ENCODE results near the gene B4GALT6. TPM values are rescaled to one million over a fixed set of nuclear protein-coding genes. Genes with fewer than 3 reads are reported as not detected.

Gene B4GALT6
- total RNA-seq, 1 experiment from 2014 or later = 22.0 TPM

DNA sequence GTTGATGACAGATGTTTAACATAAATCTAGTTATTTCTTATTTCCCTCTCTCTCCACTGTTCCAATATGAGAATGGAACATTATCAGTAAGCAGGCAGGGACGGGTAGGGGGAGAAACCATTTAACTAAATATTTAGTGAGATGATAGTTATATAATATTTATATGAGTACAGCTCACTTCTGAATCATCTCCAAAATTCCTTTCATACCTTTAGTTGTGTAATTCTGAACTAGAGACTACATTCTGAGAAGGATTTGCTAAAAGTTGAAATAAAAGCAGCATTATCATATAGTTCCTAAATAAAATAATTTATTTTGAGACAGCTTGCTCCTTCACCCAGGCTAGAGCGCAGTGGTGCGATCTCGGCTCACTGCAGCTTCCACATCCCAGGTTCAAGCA, 41.4 kb downstream of the B4GALT6 start:
- Mint-ChIP-seq H3K4me3 (ENCODE audit: low read depth, unreplicated experiment) (no peak overlapping the region), H3K36me3 (ENCODE audit: insufficient read depth, unreplicated experiment) (no peaks in the 10 kb centered on the region), H3K27me3 (ENCODE audit: unreplicated experiment) (no peaks in the 10 kb centered on the region), H3K27ac (ENCODE audit: unreplicated experiment) (no peak overlapping the region), H3K4me1 (ENCODE audit: low read depth, unreplicated experiment) (no peaks in the 10 kb centered on the region), H3K9me3 (ENCODE audit: low read depth, unreplicated experiment) (no peaks in the 10 kb centered on the region)
- DNase-seq = no peak
- intact Hi-C loops (cut with micrococcal nuclease; ENCODE audit: unreplicated experiment) = no loop called here
- no peak for TF ChIP-seq CTCF (IDR thresholded peaks at IDR 0.05; ENCODE audit: unreplicated experiment)
- no TSS peak for BruUV-seq (replicated peaks)
- CTCF ChIA-PET = no interaction called here

DNA sequence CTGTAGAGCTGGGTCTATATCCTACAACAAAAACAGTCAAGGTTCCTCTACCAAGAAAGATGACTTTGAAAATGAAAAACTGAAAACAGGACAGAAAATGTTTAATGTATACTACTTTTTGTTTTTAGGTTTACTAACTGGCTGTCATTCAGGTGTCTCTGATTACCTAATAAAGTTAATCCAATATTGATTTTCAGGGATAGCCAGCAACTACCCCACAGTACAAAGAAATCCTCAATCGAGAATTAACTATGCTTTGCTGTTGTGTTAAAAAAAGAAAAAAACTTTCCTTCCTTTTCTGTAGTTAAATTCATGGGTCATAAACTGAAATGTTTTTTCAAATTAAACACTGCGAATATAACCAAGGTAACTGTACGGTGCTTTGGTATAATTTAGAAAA, 46.9 kb downstream of the B4GALT6 start:
- no peak for DNase-seq
- BruUV-seq (replicated peaks) = no TSS peak
- Mint-ChIP-seq H3K4me1 (ENCODE audit: low read depth, unreplicated experiment) (no peaks in the 10 kb centered on the region), H3K27me3 (ENCODE audit: unreplicated experiment) (no peaks in the 10 kb centered on the region), H3K36me3 (ENCODE audit: insufficient read depth, unreplicated experiment) (no peaks in the 10 kb centered on the region), H3K27ac (ENCODE audit: unreplicated experiment) (no peak overlapping the region), H3K9me3 (ENCODE audit: low read depth, unreplicated experiment) (no peaks in the 10 kb centered on the region), H3K4me3 (ENCODE audit: low read depth, unreplicated experiment) (no peak overlapping the region)
- intact Hi-C loops (cut with micrococcal nuclease; ENCODE audit: unreplicated experiment) = no loop called here
- no peak for TF ChIP-seq CTCF (IDR thresholded peaks at IDR 0.05; ENCODE audit: unreplicated experiment)
- CTCF ChIA-PET = no interaction called here

DNA sequence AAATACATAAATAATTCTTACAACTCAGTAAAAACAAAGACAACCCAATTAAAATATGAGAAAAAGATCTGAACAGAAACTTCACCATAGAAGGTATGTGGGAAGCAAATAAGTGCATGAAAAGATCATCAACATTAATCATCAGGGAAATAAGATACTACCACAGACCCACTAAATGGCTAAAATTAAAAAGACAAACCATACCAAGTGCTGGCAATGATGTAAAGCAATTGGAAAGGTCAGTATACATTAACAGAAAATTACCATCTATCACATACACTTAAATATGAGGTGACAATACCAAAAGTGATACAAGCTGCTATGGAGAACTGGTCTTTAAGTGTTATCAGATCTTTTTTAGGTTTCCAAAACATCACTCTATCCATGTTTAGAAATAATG, 48.0 kb downstream of the B4GALT6 start:
- no peak for TF ChIP-seq CTCF (IDR thresholded peaks at IDR 0.05; ENCODE audit: unreplicated experiment)
- H3K4me1 Mint-ChIP-seq (ENCODE audit: low read depth, unreplicated experiment) = no peaks in the 10 kb centered on the region
- no TSS peak for BruUV-seq (replicated peaks)

GRCh38 chr18:31634331-31634713, 50.1 kb downstream of the B4GALT6 start:
- BruUV-seq (replicated peaks) = no TSS peak
- CTCF ChIA-PET = no interaction called here

More for the DNA sequence above, 48.0 kb downstream of the B4GALT6 start:
- no peaks in the 10 kb centered on the region for H3K27me3 Mint-ChIP-seq (ENCODE audit: unreplicated experiment)
- no peak for DNase-seq
- H3K27ac Mint-ChIP-seq (ENCODE audit: unreplicated experiment) = no peak overlapping the region
- no peaks in the 10 kb centered on the region for H3K36me3 Mint-ChIP-seq (ENCODE audit: insufficient read depth, unreplicated experiment)
- no peak overlapping the region for H3K4me3 Mint-ChIP-seq (ENCODE audit: low read depth, unreplicated experiment)
- CTCF ChIA-PET = interaction anchor here (0.7 kb wide), 1 partner anchor 41 kb away, joined by 3 read pairs; no protein-coding TSS in a partner anchor
- intact Hi-C loops (cut with micrococcal nuclease; ENCODE audit: unreplicated experiment) = no loop called here
- H3K9me3 Mint-ChIP-seq (ENCODE audit: low read depth, unreplicated experiment) = no peaks in the 10 kb centered on the region

More at GRCh38 chr18:31634331-31634713, 50.1 kb downstream of the B4GALT6 start:
- H3K27ac Mint-ChIP-seq (ENCODE audit: unreplicated experiment) = no peak overlapping the region
- H3K36me3 Mint-ChIP-seq (ENCODE audit: insufficient read depth, unreplicated experiment) = no peaks in the 10 kb centered on the region
- no peak for DNase-seq
- H3K4me1 Mint-ChIP-seq (ENCODE audit: low read depth, unreplicated experiment) = no peaks in the 10 kb centered on the region
- no peaks in the 10 kb centered on the region for H3K27me3 Mint-ChIP-seq (ENCODE audit: unreplicated experiment)
- intact Hi-C loops (cut with micrococcal nuclease; ENCODE audit: unreplicated experiment) = no loop called here
- no peaks in the 10 kb centered on the region for H3K9me3 Mint-ChIP-seq (ENCODE audit: low read depth, unreplicated experiment)
- no peak for TF ChIP-seq CTCF (IDR thresholded peaks at IDR 0.05; ENCODE audit: unreplicated experiment)
- H3K4me3 Mint-ChIP-seq (ENCODE audit: low read depth, unreplicated experiment) = no peak overlapping the region
